ENCODE data around the gene KRT34.
"Not testable (repeated sequence)": the region's sequence is repeated elsewhere in the genome, so short reads cannot be mapped to it uniquely, and the experiment has no call there.

The KRT34 gene

DNA sequence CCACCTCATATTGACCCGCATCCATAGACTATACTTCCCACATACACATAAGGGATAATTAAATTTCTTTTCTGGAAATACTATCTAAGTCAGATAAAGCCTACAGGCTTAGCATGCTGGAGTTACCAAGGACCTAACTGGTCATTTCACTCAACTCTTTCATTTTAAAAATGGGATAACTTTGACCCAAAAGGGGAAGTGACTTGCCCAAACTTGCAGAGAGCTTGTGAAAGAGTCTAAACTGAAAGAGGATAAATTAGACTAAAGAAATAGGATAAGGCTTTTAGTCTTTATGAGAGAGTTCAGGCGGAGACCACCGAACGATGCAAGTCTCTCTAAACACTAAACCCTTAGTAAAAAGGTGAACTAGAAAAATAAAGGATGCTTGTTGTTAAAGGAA lies 27.6 kb downstream of the KRT34 start:
- in situ Hi-C loops (cut with HindIII; ENCODE audit: low pct_ligation_motif_present, low sequenced_read_pairs), result no loop called here
- DNase-seq, result no peak

DNA sequence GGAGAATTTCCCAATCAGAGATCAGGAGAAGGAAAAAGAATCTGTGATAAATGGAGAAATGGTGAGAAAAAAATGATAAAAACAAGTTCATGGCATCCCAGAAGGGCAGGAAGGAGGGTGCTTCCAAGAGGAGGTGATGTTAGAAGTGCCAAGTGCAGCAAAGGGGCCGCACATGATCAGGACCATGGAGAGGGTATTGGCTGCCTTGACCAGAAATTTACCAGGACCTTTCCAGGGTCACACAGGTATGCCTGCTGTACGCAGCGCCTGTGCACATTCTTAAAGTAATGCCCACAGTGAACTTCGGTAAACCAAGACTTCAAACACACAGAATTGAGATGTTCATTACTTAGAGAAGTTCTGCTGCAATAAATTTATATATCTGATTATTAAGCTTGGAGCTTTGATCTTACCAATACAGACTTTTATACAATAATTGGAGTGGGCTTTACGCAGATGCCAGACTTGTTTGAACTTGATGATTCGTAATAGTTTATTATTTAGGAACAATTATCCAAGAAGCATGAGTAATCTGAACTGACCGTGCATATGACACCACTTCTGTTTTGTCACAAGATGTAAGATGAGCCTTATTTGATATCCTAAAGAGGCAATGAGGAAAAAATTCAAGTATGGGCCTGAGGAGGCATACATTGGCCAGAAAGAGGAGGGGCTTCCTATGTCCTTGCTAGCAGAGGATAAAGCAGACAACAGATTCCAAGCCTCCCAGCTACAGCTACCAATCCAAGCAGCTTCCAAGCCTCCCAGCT lies 29.3 kb downstream of the KRT34 start:
- no peak for DNase-seq
- in situ Hi-C loops (cut with HindIII; ENCODE audit: low pct_ligation_motif_present, low sequenced_read_pairs), result no loop called here
- Histone ChIP-seq H3K4me3 (ENCODE audit: low read depth, low read length) (no peak overlapping the region), H3K27me3 (replicated peaks) (no peaks in the 10 kb centered on the region), H3K27ac (no peak overlapping the region), H3K36me3 (replicated peaks) (no peaks in the 10 kb centered on the region)
- TF ChIP-seq, protein P1, sequence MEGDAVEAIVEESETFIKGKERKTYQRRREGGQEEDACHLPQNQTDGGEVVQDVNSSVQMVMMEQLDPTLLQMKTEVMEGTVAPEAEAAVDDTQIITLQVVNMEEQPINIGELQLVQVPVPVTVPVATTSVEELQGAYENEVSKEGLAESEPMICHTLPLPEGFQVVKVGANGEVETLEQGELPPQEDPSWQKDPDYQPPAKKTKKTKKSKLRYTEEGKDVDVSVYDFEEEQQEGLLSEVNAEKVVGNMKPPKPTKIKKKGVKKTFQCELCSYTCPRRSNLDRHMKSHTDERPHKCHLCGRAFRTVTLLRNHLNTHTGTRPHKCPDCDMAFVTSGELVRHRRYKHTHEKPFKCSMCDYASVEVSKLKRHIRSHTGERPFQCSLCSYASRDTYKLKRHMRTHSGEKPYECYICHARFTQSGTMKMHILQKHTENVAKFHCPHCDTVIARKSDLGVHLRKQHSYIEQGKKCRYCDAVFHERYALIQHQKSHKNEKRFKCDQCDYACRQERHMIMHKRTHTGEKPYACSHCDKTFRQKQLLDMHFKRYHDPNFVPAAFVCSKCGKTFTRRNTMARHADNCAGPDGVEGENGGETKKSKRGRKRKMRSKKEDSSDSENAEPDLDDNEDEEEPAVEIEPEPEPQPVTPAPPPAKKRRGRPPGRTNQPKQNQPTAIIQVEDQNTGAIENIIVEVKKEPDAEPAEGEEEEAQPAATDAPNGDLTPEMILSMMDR (IDR thresholded peaks at IDR 0.05; ENCODE audit: low read depth, low read length, missing control alignments), result no peak

More for the DNA sequence above, 27.6 kb downstream of the KRT34 start:
- no peak overlapping the region for H3K4me3 ChIP-seq (ENCODE audit: low read depth, low read length)
- no peaks in the 10 kb centered on the region for H3K36me3 ChIP-seq (replicated peaks)
- H3K27me3 ChIP-seq (replicated peaks), result no peaks in the 10 kb centered on the region
- TF ChIP-seq, protein P1 (IDR thresholded peaks at IDR 0.05; ENCODE audit: low read depth, low read length, missing control alignments), result no peak
- no peak overlapping the region for H3K27ac ChIP-seq

DNA sequence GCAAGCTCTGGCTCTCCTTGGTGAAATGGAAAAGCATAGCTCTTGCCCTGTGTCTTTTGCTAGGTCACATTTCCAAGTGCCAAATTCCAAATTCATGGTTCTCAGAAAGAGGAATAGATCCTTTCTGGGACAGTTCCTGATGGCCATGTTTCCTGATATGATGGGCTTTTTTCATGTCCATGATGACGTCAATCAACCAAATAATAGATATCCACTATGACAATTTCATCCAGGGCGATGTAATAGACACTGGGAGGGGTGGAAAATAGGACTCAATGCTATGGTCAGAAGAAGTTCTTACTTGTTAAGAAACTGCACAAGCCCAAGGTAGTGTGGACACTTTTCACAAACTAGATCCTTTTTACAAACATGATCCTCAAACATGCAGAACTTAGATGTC lies 30.9 kb downstream of the KRT34 start:
- no peaks in the 10 kb centered on the region for H3K27me3 ChIP-seq (replicated peaks)
- no peaks in the 10 kb centered on the region for H3K36me3 ChIP-seq (replicated peaks)
- no peak overlapping the region for H3K27ac ChIP-seq
- in situ Hi-C loops (cut with HindIII; ENCODE audit: low pct_ligation_motif_present, low sequenced_read_pairs), result no loop called here
- H3K4me3 ChIP-seq (ENCODE audit: low read depth, low read length), result no peak overlapping the region
- TF ChIP-seq, protein P1 (IDR thresholded peaks at IDR 0.05; ENCODE audit: low read depth, low read length, missing control alignments), result no peak
- DNase-seq, result no peak

DNA sequence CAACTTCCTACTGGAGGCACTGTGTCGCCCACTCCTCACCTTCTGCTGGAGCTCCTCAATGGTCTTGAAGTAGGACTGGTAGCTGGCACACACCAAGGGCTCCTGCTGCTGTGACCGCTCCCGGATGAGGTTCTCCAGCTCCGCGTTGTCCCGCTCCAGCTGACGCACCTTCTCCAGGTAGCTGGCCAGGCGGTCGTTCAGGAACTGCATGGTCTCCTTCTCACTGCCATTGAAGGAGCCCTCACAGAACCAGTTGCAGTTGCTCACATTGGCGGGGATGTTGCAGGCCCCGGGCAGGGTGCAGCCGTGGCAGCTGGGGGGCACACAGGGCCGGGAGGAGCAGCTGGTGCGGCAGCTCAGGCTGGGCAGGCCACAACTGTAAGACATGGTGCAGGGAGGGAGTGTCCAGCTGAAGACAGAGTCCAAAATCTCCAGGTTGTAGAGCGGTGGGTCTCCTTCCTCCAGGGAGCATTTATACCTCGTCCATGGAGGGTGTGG lies 31.7 kb downstream of the KRT34 start, which contains the start of gene KRT33A:
KRT33A (minus strand) TSS at position 448 of the 498 bp plus-strand sequence; CDS start at position 387, 61 bp downstream.
- H3K27ac ChIP-seq; DNase-seq; H3K36me3 ChIP-seq (replicated peaks); in situ Hi-C loops (cut with HindIII; ENCODE audit: low pct_ligation_motif_present, low sequenced_read_pairs); H3K4me3 ChIP-seq (ENCODE audit: low read depth, low read length); H3K27me3 ChIP-seq (replicated peaks): not testable (repeated sequence)

DNA sequence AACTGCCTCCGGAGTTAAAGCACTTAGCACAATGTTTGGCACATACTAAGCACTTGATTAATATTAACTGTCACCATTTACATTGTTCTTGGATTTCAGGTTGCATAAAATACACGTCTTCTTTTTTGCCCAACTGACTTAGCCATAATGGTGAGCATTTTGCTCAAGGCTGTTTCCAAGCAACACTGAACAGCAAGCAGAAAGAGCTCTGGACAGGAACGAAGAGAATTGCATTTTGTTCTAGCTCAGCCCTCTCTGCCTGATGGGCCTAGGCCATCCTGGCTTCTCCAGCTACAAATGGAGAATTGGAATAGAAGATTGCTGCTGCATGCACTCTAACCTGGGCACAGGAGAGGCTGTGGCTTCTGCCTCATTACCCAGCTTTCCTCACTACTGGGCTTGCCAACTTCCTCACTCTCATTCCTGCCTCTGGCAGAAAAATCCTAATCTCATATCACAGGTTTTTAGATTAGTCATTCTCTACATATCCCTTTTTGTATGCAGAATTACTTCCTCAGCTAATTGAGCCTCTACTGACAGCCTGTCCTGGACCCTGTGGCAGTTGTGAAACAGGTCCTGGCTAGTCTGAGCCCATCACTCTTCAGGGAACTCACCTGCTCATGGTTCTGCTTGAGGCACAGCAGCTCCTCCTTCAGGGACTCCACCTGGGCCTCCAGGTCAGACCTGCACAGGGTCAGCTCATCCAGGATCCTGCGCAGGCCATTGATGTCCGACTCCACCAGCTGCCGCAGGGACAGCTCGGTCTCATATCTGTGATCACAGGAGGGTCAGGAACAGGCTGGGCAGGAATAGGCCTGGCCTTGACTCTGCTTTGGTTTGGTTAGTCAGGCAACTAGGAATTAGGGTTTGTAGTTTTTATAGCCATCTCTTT lies 34.0 kb downstream of the KRT34 start:
- in situ Hi-C loops (cut with HindIII; ENCODE audit: low pct_ligation_motif_present, low sequenced_read_pairs), result no loop called here
- TF ChIP-seq, protein P1 (IDR thresholded peaks at IDR 0.05; ENCODE audit: low read depth, low read length, missing control alignments), result no peak

DNA sequence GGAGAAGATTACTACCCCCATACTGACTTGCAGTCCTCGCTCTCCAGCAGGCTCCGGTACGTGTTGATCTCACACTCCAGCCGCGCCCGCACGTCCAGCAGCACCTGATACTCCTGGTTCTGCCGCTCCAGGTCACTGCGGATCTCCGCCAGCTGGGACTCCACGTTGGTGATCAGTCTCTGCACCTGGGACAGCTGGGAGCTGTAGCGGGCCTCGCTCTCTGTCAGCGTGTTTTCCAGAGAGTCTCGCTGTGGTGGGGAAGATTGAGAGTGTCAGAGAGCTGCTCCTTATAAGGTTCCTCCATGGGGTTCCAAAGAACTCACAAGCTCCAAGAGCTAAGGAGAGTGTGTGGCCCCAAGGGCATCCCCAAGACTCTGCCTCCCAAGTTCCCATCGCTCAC lies 35.7 kb downstream of the KRT34 start:
- DNase-seq; H3K27me3 ChIP-seq (replicated peaks); in situ Hi-C loops (cut with HindIII; ENCODE audit: low pct_ligation_motif_present, low sequenced_read_pairs); H3K36me3 ChIP-seq (replicated peaks); H3K4me3 ChIP-seq (ENCODE audit: low read depth, low read length); H3K27ac ChIP-seq: not testable (repeated sequence)

More for the DNA sequence above, 34.0 kb downstream of the KRT34 start:
- Histone ChIP-seq H3K36me3 (replicated peaks) (no peaks in the 10 kb centered on the region), H3K4me3 (ENCODE audit: low read depth, low read length) (no peak overlapping the region), H3K27ac (no peak overlapping the region), H3K27me3 (replicated peaks) (no peaks in the 10 kb centered on the region)
- no peak for DNase-seq
